ENCODE data around the gene ZFP36L1. TPM values are rescaled to one million over a fixed set of nuclear protein-coding genes. Genes with fewer than 3 reads are reported as not detected.

ZFP36L1 gene
- total RNA-seq, 1 experiment from 2014 or later, result 69.5 TPM

DNA sequence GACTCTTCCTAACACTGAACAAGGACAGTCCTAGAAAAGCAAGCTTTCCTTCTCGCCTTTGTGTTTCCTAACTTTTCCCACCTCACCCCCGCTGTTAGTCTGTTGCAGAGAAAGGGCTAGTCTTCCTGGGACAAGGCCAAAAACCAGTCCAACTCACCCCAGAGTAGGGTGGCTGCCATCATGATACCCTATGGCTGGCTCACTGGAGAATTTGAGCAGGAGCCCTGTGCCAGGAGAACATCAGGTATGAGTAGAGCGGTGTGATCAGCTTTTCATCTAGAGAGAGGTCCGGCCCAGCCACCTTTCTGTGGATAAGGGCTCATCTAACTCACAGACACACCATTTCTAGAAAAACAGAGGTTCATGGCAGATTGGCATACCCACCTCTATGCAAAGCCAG, 16.7 kb upstream of the ZFP36L1 start:
- no peak for TF ChIP-seq EZH2 (IDR thresholded peaks at IDR 0.05; ENCODE audit: borderline replicate concordance, low read depth, low read length, poor library complexity, severe bottlenecking)
- TF ChIP-seq, protein P1, sequence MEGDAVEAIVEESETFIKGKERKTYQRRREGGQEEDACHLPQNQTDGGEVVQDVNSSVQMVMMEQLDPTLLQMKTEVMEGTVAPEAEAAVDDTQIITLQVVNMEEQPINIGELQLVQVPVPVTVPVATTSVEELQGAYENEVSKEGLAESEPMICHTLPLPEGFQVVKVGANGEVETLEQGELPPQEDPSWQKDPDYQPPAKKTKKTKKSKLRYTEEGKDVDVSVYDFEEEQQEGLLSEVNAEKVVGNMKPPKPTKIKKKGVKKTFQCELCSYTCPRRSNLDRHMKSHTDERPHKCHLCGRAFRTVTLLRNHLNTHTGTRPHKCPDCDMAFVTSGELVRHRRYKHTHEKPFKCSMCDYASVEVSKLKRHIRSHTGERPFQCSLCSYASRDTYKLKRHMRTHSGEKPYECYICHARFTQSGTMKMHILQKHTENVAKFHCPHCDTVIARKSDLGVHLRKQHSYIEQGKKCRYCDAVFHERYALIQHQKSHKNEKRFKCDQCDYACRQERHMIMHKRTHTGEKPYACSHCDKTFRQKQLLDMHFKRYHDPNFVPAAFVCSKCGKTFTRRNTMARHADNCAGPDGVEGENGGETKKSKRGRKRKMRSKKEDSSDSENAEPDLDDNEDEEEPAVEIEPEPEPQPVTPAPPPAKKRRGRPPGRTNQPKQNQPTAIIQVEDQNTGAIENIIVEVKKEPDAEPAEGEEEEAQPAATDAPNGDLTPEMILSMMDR (conservative IDR thresholded peaks at IDR 0.05; ENCODE audit: low read depth, low read length), result no peak
- Histone ChIP-seq H3K4me3 (ENCODE audit: low read depth, low read length, poor library complexity, severe bottlenecking) (no peak overlapping the region), H3K9me3 (ENCODE audit: low read depth, low read length, poor library complexity, severe bottlenecking) (no peaks in the 10 kb centered on the region), H3K27ac (ENCODE audit: low read depth, low read length, poor library complexity, severe bottlenecking) (no peak overlapping the region), H3K27me3 (replicated peaks; ENCODE audit: insufficient read depth, low read depth, low read length, poor library complexity) (no peaks in the 10 kb centered on the region), H3K4me1 (ENCODE audit: insufficient read depth, low read length, poor library complexity, severe bottlenecking) (peaks cover 12% of the 10 kb centered on the region), H3K36me3 (ENCODE audit: insufficient read depth, low read length, poor library complexity, severe bottlenecking) (no peaks in the 10 kb centered on the region)
- intact Hi-C loops (cut with micrococcal nuclease; ENCODE audit: unreplicated experiment), result no loop called here
- POLR2A ChIA-PET (ENCODE audit: low non-redundant PET), result no interaction called here
- no TSS peak for BruUV-seq (replicated peaks)
- DNase-seq (ENCODE audit: low spot score), result no peak
- CTCF ChIA-PET, result no interaction called here

- no peak for TF ChIP-seq EZH2 (IDR thresholded peaks at IDR 0.05; ENCODE audit: borderline replicate concordance, low read depth, low read length, poor library complexity, severe bottlenecking)
- TF ChIP-seq, protein P1 (conservative IDR thresholded peaks at IDR 0.05; ENCODE audit: low read depth, low read length), result no peak
- Histone ChIP-seq H3K36me3 (ENCODE audit: insufficient read depth, low read length, poor library complexity, severe bottlenecking) (no peaks in the 10 kb centered on the region), H3K4me1 (ENCODE audit: insufficient read depth, low read length, poor library complexity, severe bottlenecking) (peaks cover 7% of the 10 kb centered on the region), H3K27ac (ENCODE audit: low read depth, low read length, poor library complexity, severe bottlenecking) (no peak overlapping the region), H3K27me3 (replicated peaks; ENCODE audit: insufficient read depth, low read depth, low read length, poor library complexity) (no peaks in the 10 kb centered on the region), H3K4me3 (ENCODE audit: low read depth, low read length, poor library complexity, severe bottlenecking) (no peak overlapping the region), H3K9me3 (ENCODE audit: low read depth, low read length, poor library complexity, severe bottlenecking) (no peaks in the 10 kb centered on the region)
- BruUV-seq (replicated peaks), result no TSS peak
- CTCF ChIA-PET, result interaction anchor here (0.6 kb wide), 1 partner anchor 1701 kb away, joined by 3 read pairs; no protein-coding TSS in a partner anchor
- POLR2A ChIA-PET (ENCODE audit: low non-redundant PET), result interaction anchor here (0.6 kb wide), 1 partner anchor 867 kb away, joined by 6 read pairs; no protein-coding TSS in a partner anchor
- no peak for DNase-seq (ENCODE audit: low spot score)
- intact Hi-C loops (cut with micrococcal nuclease; ENCODE audit: unreplicated experiment), result no loop called here
Observed at GRCh38 chr14:68808696-68809480, 16.0 kb upstream of the ZFP36L1 start.

- Histone ChIP-seq H3K4me1 (ENCODE audit: insufficient read depth, low read length, poor library complexity, severe bottlenecking) (peaks cover 7% of the 10 kb centered on the region), H3K36me3 (ENCODE audit: insufficient read depth, low read length, poor library complexity, severe bottlenecking) (no peaks in the 10 kb centered on the region), H3K27ac (ENCODE audit: low read depth, low read length, poor library complexity, severe bottlenecking) (no peak overlapping the region), H3K4me3 (ENCODE audit: low read depth, low read length, poor library complexity, severe bottlenecking) (no peak overlapping the region), H3K9me3 (ENCODE audit: low read depth, low read length, poor library complexity, severe bottlenecking) (no peaks in the 10 kb centered on the region), H3K27me3 (replicated peaks; ENCODE audit: insufficient read depth, low read depth, low read length, poor library complexity) (no peaks in the 10 kb centered on the region)
- TF ChIP-seq, protein P1 (conservative IDR thresholded peaks at IDR 0.05; ENCODE audit: low read depth, low read length), result no peak
- TF ChIP-seq EZH2 (IDR thresholded peaks at IDR 0.05; ENCODE audit: borderline replicate concordance, low read depth, low read length, poor library complexity, severe bottlenecking), result no peak
- BruUV-seq (replicated peaks), result no TSS peak
- CTCF ChIA-PET, result no interaction called here
- POLR2A ChIA-PET (ENCODE audit: low non-redundant PET), result no interaction called here
- intact Hi-C loops (cut with micrococcal nuclease; ENCODE audit: unreplicated experiment), result no loop called here
- DNase-seq (ENCODE audit: low spot score), result no peak
Observed at GRCh38 chr14:68807987-68808386, 15.1 kb upstream of the ZFP36L1 start.
